ENCODE results near the gene CHST12. TPM values are rescaled to one million over a fixed set of nuclear protein-coding genes. Genes with fewer than 3 reads are reported as not detected.

CHST12 gene
- total and polyA plus RNA-seq, 2 of the 4 experiments (the other 2 are of a cell fraction), result 3.8 to 27.0 TPM

DNA sequence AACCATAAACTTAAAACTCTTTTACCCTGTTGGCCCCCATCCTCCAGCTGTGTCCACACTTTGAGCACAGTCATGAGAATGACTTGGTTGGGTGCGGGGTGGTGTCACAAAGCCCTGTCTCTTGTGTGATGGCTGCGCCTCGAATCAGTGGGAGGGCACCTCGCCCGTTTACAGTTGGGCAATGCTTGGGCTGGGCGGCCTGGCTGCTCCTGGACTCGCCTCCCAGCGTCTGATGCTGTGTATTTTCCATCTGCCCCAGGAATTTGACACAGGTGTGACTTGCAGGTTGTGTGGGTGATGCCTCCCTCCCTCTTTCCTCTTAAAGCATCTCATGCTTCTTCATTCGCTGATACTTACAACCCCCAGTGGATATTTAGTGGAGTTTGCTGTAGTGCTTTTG lies 33.7 kb downstream of the CHST12 start:
- dilution Hi-C loops (cut with HindIII; ENCODE audit: low sequenced_read_pairs, unreplicated experiment) (no loop called here), in situ Hi-C loops (cut with MboI; ENCODE audit: low sequenced_read_pairs) (no loop called here), intact Hi-C loops (cut with micrococcal nuclease) (no loop called here)
- Histone ChIP-seq H4K5ac (ENCODE audit: low read depth, low read length) (no peak overlapping the region), H4K91ac (ENCODE audit: insufficient read depth, low read depth, low read length) (no peak overlapping the region), H2AK5ac (ENCODE audit: low read depth, low read length) (no peak overlapping the region), H2BK20ac (ENCODE audit: low read depth, low read length) (no peak overlapping the region), H3K4me3 (ENCODE audit: insufficient read depth, low read depth, low read length) (no peak overlapping the region), H4K8ac (ENCODE audit: low read depth in 2 of 2, low read length in 2 of 2) (no peak overlapping the region), H3K36me3 (ENCODE audit: control insufficient read depth, insufficient read depth, low read length) (peaks cover 28% of the 10 kb centered on the region), H3K27me3 (ENCODE audit: control insufficient read depth, insufficient read depth, low read length) (no peaks in the 10 kb centered on the region), H3K23ac (ENCODE audit: low read depth, low read length) (no peak overlapping the region), H2AFZ (replicated peaks; ENCODE audit: low read length, poor library complexity) (no peak overlapping the region), H2BK5ac (ENCODE audit: low read depth, low read length, poor library complexity, severe bottlenecking) (no peak overlapping the region), H3K18ac (ENCODE audit: low read depth, low read length) (no peak overlapping the region), H3K27ac (ENCODE audit: insufficient read depth, low read length) (no peak overlapping the region), H3K9ac (ENCODE audit: low read depth, low read length) (no peak overlapping the region), H2AK9ac (replicated peaks; ENCODE audit: low read depth, low read length, poor library complexity) (no peak overlapping the region), H3K4ac (ENCODE audit: low read depth, low read length) (no peak overlapping the region), H3K79me1 (ENCODE audit: low read depth in 1 of 2, low read length in 2 of 2) (no peaks in the 10 kb centered on the region; a peak in 2 of 4 replicates), H4K20me1 (ENCODE audit: insufficient read depth, low read length) (no peaks in the 10 kb centered on the region), H3K9me3 (ENCODE audit: control insufficient read depth, insufficient read depth, low read length) (no peaks in the 10 kb centered on the region), H3K56ac (ENCODE audit: extremely low read depth, insufficient read depth, low read length) (no peak overlapping the region), H3K4me2 (ENCODE audit: low read depth, low read length) (no peak overlapping the region), H2BK120ac (ENCODE audit: low read depth, low read length) (no peak overlapping the region), H3K14ac (replicated peaks; ENCODE audit: low read depth, low read length) (no peak overlapping the region), H2BK15ac (ENCODE audit: low read depth, low read length) (no peak overlapping the region), H3K4me1 (ENCODE audit: control insufficient read depth, insufficient read depth, low read length) (no peaks in the 10 kb centered on the region), H3K9me1 (ENCODE audit: insufficient read depth, low read length) (0 out of 2 replicates have a peak, but pooled peaks cover 3% of the 10 kb centered on the region)
- ATAC-seq (ENCODE audit: low read depth) (no peak), DNase-seq (no peak)
- TF ChIP-seq CHD1 (IDR thresholded peaks at IDR 0.05; ENCODE audit: low read depth, low read length), result no peak
- TF ChIP-seq RAD21 (IDR thresholded peaks at IDR 0.05; ENCODE audit: low read length), result no peak
- no peak for TF ChIP-seq FOS (IDR thresholded peaks at IDR 0.05; ENCODE audit: low read depth, low read length)
- TF ChIP-seq, protein P1, sequence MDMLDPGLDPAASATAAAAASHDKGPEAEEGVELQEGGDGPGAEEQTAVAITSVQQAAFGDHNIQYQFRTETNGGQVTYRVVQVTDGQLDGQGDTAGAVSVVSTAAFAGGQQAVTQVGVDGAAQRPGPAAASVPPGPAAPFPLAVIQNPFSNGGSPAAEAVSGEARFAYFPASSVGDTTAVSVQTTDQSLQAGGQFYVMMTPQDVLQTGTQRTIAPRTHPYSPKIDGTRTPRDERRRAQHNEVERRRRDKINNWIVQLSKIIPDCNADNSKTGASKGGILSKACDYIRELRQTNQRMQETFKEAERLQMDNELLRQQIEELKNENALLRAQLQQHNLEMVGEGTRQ (IDR thresholded peaks at IDR 0.05; ENCODE audit: low read depth, low read length), result no peak
- TF ChIP-seq MAFK (IDR thresholded peaks at IDR 0.05; ENCODE audit: low read depth, low read length), result no peak
- TF ChIP-seq SMC3 (IDR thresholded peaks at IDR 0.05; ENCODE audit: low read depth, low read length), result no peak
- TF ChIP-seq, protein P2, sequence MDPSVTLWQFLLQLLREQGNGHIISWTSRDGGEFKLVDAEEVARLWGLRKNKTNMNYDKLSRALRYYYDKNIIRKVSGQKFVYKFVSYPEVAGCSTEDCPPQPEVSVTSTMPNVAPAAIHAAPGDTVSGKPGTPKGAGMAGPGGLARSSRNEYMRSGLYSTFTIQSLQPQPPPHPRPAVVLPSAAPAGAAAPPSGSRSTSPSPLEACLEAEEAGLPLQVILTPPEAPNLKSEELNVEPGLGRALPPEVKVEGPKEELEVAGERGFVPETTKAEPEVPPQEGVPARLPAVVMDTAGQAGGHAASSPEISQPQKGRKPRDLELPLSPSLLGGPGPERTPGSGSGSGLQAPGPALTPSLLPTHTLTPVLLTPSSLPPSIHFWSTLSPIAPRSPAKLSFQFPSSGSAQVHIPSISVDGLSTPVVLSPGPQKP (IDR thresholded peaks at IDR 0.05; ENCODE audit: borderline replicate concordance, low read depth, low read length), result no peak
- TF ChIP-seq CEBPB (IDR thresholded peaks at IDR 0.05; ENCODE audit: low read depth, low read length), result no peak
- TF ChIP-seq RFX5 (IDR thresholded peaks at IDR 0.05; ENCODE audit: low read depth, low read length), result no peak
- TF ChIP-seq POLR2A (IDR thresholded peaks at IDR 0.05; ENCODE audit: low read depth, low read length), result no peak
- TF ChIP-seq NFE2L2 (IDR thresholded peaks at IDR 0.05; ENCODE audit: low read depth, low read length), result no peak
- no peak for TF ChIP-seq BHLHE40 (IDR thresholded peaks at IDR 0.05; ENCODE audit: low read depth, low read length)
- no peak for TF ChIP-seq RCOR1 (IDR thresholded peaks at IDR 0.05; ENCODE audit: insufficient replicate concordance, low read length)
- TF ChIP-seq, protein P3, sequence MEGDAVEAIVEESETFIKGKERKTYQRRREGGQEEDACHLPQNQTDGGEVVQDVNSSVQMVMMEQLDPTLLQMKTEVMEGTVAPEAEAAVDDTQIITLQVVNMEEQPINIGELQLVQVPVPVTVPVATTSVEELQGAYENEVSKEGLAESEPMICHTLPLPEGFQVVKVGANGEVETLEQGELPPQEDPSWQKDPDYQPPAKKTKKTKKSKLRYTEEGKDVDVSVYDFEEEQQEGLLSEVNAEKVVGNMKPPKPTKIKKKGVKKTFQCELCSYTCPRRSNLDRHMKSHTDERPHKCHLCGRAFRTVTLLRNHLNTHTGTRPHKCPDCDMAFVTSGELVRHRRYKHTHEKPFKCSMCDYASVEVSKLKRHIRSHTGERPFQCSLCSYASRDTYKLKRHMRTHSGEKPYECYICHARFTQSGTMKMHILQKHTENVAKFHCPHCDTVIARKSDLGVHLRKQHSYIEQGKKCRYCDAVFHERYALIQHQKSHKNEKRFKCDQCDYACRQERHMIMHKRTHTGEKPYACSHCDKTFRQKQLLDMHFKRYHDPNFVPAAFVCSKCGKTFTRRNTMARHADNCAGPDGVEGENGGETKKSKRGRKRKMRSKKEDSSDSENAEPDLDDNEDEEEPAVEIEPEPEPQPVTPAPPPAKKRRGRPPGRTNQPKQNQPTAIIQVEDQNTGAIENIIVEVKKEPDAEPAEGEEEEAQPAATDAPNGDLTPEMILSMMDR (conservative IDR thresholded peaks at IDR 0.05; ENCODE audit: low read depth, low read length), result no peak
- WGBS, 2 experiments (ENCODE audit: extremely low coverage in 2 of 2, insufficient read length in 1 of 2), result no CpG with 5 or more reads among the region's 9 CpGs
- ChIA-PET POLR2A (ENCODE audit: unreplicated experiment) (no interaction called here), CTCF (no interaction called here)
- no TSS peak for BruUV-seq (replicated peaks)

Measured in IMR-90 (cell line).